HCT116 (cell line): ENCODE data around the gene RPS6KL1.

Experiments
- CTCF ChIP-seq, 3 experiments: fragments of 200-600 bp in 1 of 3; sonication (generic) in 1 of 3; IDR thresholded peaks in 2 of 3; conservative IDR thresholded peaks in 1 of 3; 2 replicates each; pipeline ENCODE4 v1.5.1; 2012 to 2017; ENCODE audit warnings: low read depth in 2 of 3, low read length in 2 of 3, antibody characterized with exemption in 1 of 3, borderline replicate concordance in 1 of 3, control low read depth in 1 of 3, mild to moderate bottlenecking in 1 of 3, mixed read lengths in 1 of 3, mixed run types in 1 of 3, moderate library complexity in 1 of 3; ENCODE audit not compliant: insufficient read depth in 1 of 3
- EGR1 ChIP-seq: IDR thresholded peaks from 2 replicates; pipeline ENCODE4 v1.6.1; 2012; ENCODE audit warnings: low read depth
- EZH2 ChIP-seq: fragments of 200-600 bp; sonication (generic); IDR thresholded peaks from 2 replicates; pipeline ENCODE4 v1.6.1; 2017; ENCODE audit warnings: antibody characterized with exemption, mixed run types
- FOSL1 ChIP-seq: IDR thresholded peaks from 2 replicates; pipeline ENCODE4 v1.6.1; 2012; ENCODE audit warnings: low read depth
- JUND ChIP-seq: IDR thresholded peaks from 2 replicates; pipeline ENCODE4 v1.6.1; 2012
- POLR2A ChIP-seq: IDR thresholded peaks from 2 replicates; pipeline ENCODE4 v1.7.0; 2011; ENCODE audit warnings: borderline replicate concordance; ENCODE audit not compliant: insufficient read depth, insufficient read length; ENCODE audit errors: extremely low read depth
- POLR2AphosphoS5 ChIP-seq: IDR thresholded peaks from 2 replicates; pipeline ENCODE4 v1.6.1; 2011; ENCODE audit warnings: mild to moderate bottlenecking, low read depth, low read length, moderate library complexity
- RAD21 ChIP-seq: IDR thresholded peaks from 2 replicates; pipeline ENCODE4 v1.6.1; 2012; ENCODE audit warnings: low read depth, mild to moderate bottlenecking
- SP1 ChIP-seq: IDR thresholded peaks from 2 replicates; pipeline ENCODE4 v1.6.1; 2012; ENCODE audit warnings: low read depth
- TCF7L2 ChIP-seq: IDR thresholded peaks from 2 replicates; pipeline ENCODE4 v1.7.0; 2011; ENCODE audit warnings: borderline replicate concordance, inconsistent platforms; ENCODE audit not compliant: insufficient read depth, insufficient read length; ENCODE audit errors: extremely low read depth

- TF ChIP-seq POLR2A, result peak; percentile 29
- TF ChIP-seq JUND, result no peak
- peak; percentile 86 for TF ChIP-seq RAD21
- no peak for TF ChIP-seq FOSL1
- TF ChIP-seq EGR1, result no peak
- no peak for TF ChIP-seq SP1
- no peak for TF ChIP-seq EZH2
- TF ChIP-seq CTCF (IDR thresholded peaks at IDR 0.05 in 2 of 3, conservative IDR thresholded peaks at IDR 0.05 in 1 of 3; ENCODE audit: borderline replicate concordance in 1 of 3, insufficient read depth in 1 of 3, low read depth in 2 of 3, low read length in 2 of 3), result peak; percentile 79 to 97 (median 93)
- TF ChIP-seq TCF7L2, result no peak
- TF ChIP-seq POLR2AphosphoS5, result no peak
These were observed 23.0 kb upstream of the RPS6KL1 start for GRCh38 chr14:74945852-74946658.
